A549 (cell line): Measurements from ENCODE around the gene SPRED3. TPM values are rescaled to one million over a fixed set of nuclear protein-coding genes. Genes with fewer than 3 reads are reported as not detected.

Experiments
- ATAC-seq, 2 experiments: fragments of 200-7000 bp in 1 of 2; fragments of >200 bp in 1 of 2; cut with Nextera tagmentation in 1 of 2; cut with Tn5 transposase in 1 of 2; 3 replicates each; pipeline versions ENCODE4 v1.8.0 to v1.9.1; 2018 to 2020; ENCODE audit warnings: mild to moderate bottlenecking in 1 of 2, moderate library complexity in 1 of 2
- CTCF ChIA-PET: fragments of 300-600 bp; sonication (Branson Sonifier 250); formaldehyde crosslinking; extraction: SDS; loops from one replicate; lab custom pipeline; 2021; ENCODE audit warnings: antibody characterized with exemption, inconsistent platforms; lab: Yijun Ruan, JAX
- POLR2A ChIA-PET: fragments of 350-600 bp; formaldehyde crosslinking; extraction: SDS; loops from one replicate; lab custom pipeline; 2021; ENCODE audit warnings: antibody characterized with exemption, inconsistent platforms; lab: Yijun Ruan, JAX
- DNase-seq, 2 experiments: peaks; one replicate each; pipeline versions ENCODE4 v3.0.0 to v3.0.0-alpha.2; 2011 to 2016; ENCODE audit warnings: low read depth in 1 of 2, low spot score in 1 of 2
- FAIRE-seq: peaks from 2 replicates; lab custom pipeline; 2011; peaks lifted over from hg19 to GRCh38; lab: Jason Lieb, UNC
- H3K27ac ChIP-seq, 2 experiments: fragments of >200 bp; sonication (Bioruptor Twin); formaldehyde crosslinking; 3 replicates each; pipeline ENCODE4 v1.5.1; 2016 to 2017
- H3K4me1 ChIP-seq: fragments of >200 bp; sonication (Bioruptor Twin); formaldehyde crosslinking; 3 replicates; pipeline ENCODE4 v1.6.1; 2016
- H3K4me2 ChIP-seq: fragments of >200 bp; sonication (Bioruptor Twin); formaldehyde crosslinking; 3 replicates; pipeline ENCODE4 v1.6.1; 2016
- H3K4me3 ChIP-seq: fragments of >200 bp; sonication (Bioruptor Twin); formaldehyde crosslinking; 3 replicates; pipeline ENCODE4 v1.5.1; 2016
- H3K9me3 ChIP-seq: fragments of >200 bp; sonication (Bioruptor Twin); formaldehyde crosslinking; 3 replicates; pipeline ENCODE4 v1.6.1; 2016
- CBX8 ChIP-seq: fragments of 200-600 bp; sonication (generic); IDR thresholded peaks from 2 replicates; pipeline ENCODE4 v1.6.1; 2016
- CHD4 ChIP-seq: fragments of 200-600 bp; sonication (generic); IDR thresholded peaks from 2 replicates; pipeline ENCODE4 v1.6.1; 2016; ENCODE audit warnings: antibody characterized with exemption, mild to moderate bottlenecking, borderline replicate concordance
- ESRRA ChIP-seq: fragments of 150-350 bp; IDR thresholded peaks from 2 replicates; pipeline ENCODE4 v1.6.1; 2014; ENCODE audit warnings: mild to moderate bottlenecking, low read length, borderline replicate concordance
- FOSB ChIP-seq: fragments of 250-450 bp; sonication (Bioruptor Pico); IDR thresholded peaks from 2 replicates; pipeline ENCODE4 v1.5.0; 2020; ENCODE audit warnings: mild to moderate bottlenecking, moderate library complexity
- FOSL2 ChIP-seq, 2 experiments: fragments of 450-650 bp in 1 of 2; fragments of >200 bp in 1 of 2; sonication (Bioruptor Twin) in 1 of 2; formaldehyde crosslinking; IDR thresholded peaks; 2 replicates each; pipeline versions ENCODE4 v1.5.0 to v1.6.1; 2016 to 2020; ENCODE audit warnings: mild to moderate bottlenecking in 1 of 2, moderate library complexity in 1 of 2
- HEYL ChIP-seq: fragments of 250-450 bp; sonication (Bioruptor Pico); IDR thresholded peaks from 2 replicates; pipeline ENCODE4 v1.8.0; 2021; ENCODE audit warnings: mild to moderate bottlenecking, moderate library complexity
- JUN ChIP-seq, 2 experiments: fragments of >200 bp; sonication (Bioruptor Twin); formaldehyde crosslinking; IDR thresholded peaks; 2 replicates in 1 of 2; 3 replicates in 1 of 2; pipeline ENCODE4 v1.6.1; 2016 to 2017
- JUNB ChIP-seq: fragments of >200 bp; sonication (Bioruptor Twin); formaldehyde crosslinking; IDR thresholded peaks from 2 replicates; pipeline ENCODE4 v1.6.1; 2016
- MAZ ChIP-seq: fragments of 150-350 bp; IDR thresholded peaks from 2 replicates; pipeline ENCODE4 v1.6.1; 2014; ENCODE audit warnings: antibody characterized with exemption, low read depth, low read length, borderline replicate concordance
- SMC3 ChIP-seq: fragments of >200 bp; sonication (Bioruptor Twin); formaldehyde crosslinking; IDR thresholded peaks from 3 replicates; pipeline ENCODE4 v1.6.1; 2018; ENCODE audit warnings: inconsistent platforms
- ZFP36 ChIP-seq: fragments of 450-650 bp; IDR thresholded peaks from 2 replicates; pipeline ENCODE4 v1.6.1; 2014; ENCODE audit warnings: borderline replicate concordance; ENCODE audit not compliant: partially characterized antibody
- ZNF302 ChIP-seq: fragments of 250-450 bp; sonication (Bioruptor Pico); IDR thresholded peaks from 2 replicates; pipeline ENCODE4 v1.9.0; 2021; ENCODE audit warnings: inconsistent platforms, mild to moderate bottlenecking, moderate library complexity
- WGBS: methylation state at CpG from one replicate; pipeline ENCODE4 v1.1.6; 2017; ENCODE audit errors: missing lambda C conversion rate; 5-methylcytosine and 5-hydroxymethylcytosine counted together
- polyA plus RNA-seq, 4 experiments: library from polyadenylated mRNA; depleted of rRNA in 3 of 4; stranded (reverse); fragments of >200 nt; fragmentation: RNase III in 1 of 4; extraction: RNeasy Plus Mini Kit Qiagen cat#74134 plus additional on column Dnase treatment in 1 of 4; gene quantifications; 2 replicates in 3 of 4; 3 replicates in 1 of 4; pipeline ENCODE4 v1.2.3, GENCODE V29; 2011 to 2017
- TF ChIP-seq, protein P1 (sequence below): fragments of 200-600 bp; sonication (generic); IDR thresholded peaks from 2 replicates; pipeline ENCODE4 v1.6.1; 2016; ENCODE audit warnings: antibody characterized with exemption, mild to moderate bottlenecking, moderate library complexity
- TF ChIP-seq, protein P2 (sequence below): fragments of >200 bp; sonication (Bioruptor Twin); formaldehyde crosslinking; IDR thresholded peaks from 2 replicates; pipeline ENCODE4 v1.6.1; 2016

Gene SPRED3
- polyA plus RNA-seq, 2 of the 4 experiments (the other 2 are of a cell fraction): 2.8 to 3.0 TPM

DNA sequence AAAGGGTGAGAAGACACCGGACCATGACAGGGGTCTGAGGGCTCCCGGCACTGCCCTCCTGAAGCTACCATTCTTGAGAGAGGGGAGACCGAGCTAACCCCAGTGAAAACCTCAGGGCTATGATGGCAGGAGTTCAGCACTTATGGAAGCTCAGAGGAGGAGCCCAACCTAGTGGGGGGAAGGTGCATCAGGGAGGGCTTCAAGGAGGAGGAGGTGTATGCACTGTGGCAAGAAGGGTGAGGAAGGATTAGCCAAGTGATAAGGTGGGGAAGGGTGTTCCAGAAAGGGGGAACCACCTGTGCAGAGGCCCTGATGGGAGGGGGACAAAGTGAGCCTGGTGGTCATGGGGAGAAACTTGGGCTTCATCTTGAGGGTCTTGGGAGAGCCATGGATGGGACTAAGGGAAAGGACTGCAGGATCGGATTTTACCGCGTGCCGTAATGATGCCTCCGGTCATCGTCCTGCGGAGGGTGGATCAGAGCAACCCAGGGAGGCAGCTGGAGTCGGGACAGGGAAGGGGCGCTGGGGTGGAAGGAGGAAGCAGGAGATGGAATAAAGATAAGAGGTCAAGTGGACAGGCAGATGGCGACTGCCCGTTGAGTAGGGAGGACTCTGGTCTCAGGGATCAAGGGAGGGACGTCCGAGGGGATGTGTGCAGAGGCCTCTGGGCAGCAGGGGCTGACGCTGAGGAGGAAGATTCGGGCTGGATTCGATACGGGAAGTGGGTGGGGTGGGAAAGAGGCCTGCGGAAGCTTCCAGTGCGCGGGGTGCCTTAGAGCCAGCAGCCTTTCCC lies 27.5 kb upstream of the SPRED3 start:
- Histone ChIP-seq H3K27ac (peak overlapping the region; percentile 3 to 81; a peak in 4 of 6 replicates), H3K4me2 (peak overlapping the region; percentile 86), H3K4me1 (peaks cover 9% of the 10 kb centered on the region; the same call in 1 of the 3 replicates), H3K9me3 (no peaks in the 10 kb centered on the region), H3K4me3 (peak overlapping the region; percentile 65)
- ChIA-PET CTCF (interaction anchor here (0.6 to 4.3 kb wide), 20 partner anchors 8 to 611 kb away, joined by 3 to 29 read pairs (median 4); partner anchors contain the start of genes CATSPERG, FAM98C, PPP1R14A and PSMD8), POLR2A (interaction anchor here (0.6 to 3.0 kb wide), 4 partner anchors 13 to 57 kb away, joined by 6 to 41 read pairs (median 10); partner anchors contain the start of genes C19orf33, GGN and PSMD8)
- FAIRE-seq: peak; percentile 7
- TF ChIP-seq HEYL (CRISPR knock-in tag) (no peak), ESRRA (no peak), ZFP36 (peak; percentile 87), MAZ (no peak)
- 22% methylated on average over 23 of the region's 23 CpGs for WGBS
- ATAC-seq: peak; percentile 32 to 34
- DNase-seq: no peak

DNA sequence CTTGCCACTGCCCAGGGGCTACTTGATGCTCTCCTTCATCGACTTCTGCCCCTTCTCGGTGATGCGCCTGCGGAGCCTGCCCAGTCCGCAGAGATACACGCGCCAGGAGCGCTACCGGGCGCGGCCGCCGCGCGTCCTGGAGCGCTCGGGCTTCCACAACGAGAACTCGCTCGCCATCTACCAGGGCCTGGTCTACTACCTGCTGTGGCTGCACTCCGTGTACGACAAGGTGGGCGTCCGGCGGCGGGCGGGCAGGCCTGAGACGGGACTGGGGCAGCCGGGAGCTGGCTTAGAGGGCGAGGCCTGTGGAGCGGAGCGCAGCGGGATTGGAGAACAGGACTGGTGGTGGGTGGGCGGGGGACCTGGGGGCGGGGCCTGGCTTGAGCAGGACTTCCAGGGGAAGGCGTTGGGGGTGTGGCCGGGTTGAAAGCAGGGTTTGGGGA lies 26.8 kb upstream of the SPRED3 start:
- Histone ChIP-seq H3K4me1 (peaks cover 9% of the 10 kb centered on the region; the same call in 1 of the 3 replicates), H3K4me2 (peak overlapping the region; percentile 86), H3K27ac (peak overlapping the region; percentile 62 to 81), H3K4me3 (peak overlapping the region; percentile 65), H3K9me3 (no peaks in the 10 kb centered on the region)
- WGBS: 2% methylated on average over 30 of the region's 37 CpGs
- FAIRE-seq (peak; percentile 43), ATAC-seq (peak; percentile 81 to 93), DNase-seq (peak; percentile 96 to 99)
- POLR2A ChIA-PET: interaction anchor here (0.5 to 3.0 kb wide), 9 partner anchors 10 to 569 kb away, joined by 3 to 41 read pairs (median 5); partner anchors contain the start of genes C19orf33, FAM98C, GGN and MRPS12
- CTCF ChIA-PET: interaction anchor here (0.7 to 1.6 kb wide), 13 partner anchors 9 to 459 kb away, joined by 3 to 7 read pairs (median 3); partner anchors contain the start of genes FAM98C, PPP1R14A and PSMD8
- TF ChIP-seq CHD4 (no peak), CBX8 (no peak), SMC3 (no peak), ZNF302 (CRISPR knock-in tag) (no peak), FOSB (CRISPR knock-in tag) (no peak), FOSL2 (IDR thresholded peaks at IDR 0.05) (no peak), FOSL2 (CRISPR knock-in tag; IDR thresholded peaks at IDR 0.05) (no peak), JUNB (no peak), JUN (IDR thresholded peaks at IDR 0.05) (no peak; a peak in 1 of 5 replicates)
- TF ChIP-seq, protein P1, sequence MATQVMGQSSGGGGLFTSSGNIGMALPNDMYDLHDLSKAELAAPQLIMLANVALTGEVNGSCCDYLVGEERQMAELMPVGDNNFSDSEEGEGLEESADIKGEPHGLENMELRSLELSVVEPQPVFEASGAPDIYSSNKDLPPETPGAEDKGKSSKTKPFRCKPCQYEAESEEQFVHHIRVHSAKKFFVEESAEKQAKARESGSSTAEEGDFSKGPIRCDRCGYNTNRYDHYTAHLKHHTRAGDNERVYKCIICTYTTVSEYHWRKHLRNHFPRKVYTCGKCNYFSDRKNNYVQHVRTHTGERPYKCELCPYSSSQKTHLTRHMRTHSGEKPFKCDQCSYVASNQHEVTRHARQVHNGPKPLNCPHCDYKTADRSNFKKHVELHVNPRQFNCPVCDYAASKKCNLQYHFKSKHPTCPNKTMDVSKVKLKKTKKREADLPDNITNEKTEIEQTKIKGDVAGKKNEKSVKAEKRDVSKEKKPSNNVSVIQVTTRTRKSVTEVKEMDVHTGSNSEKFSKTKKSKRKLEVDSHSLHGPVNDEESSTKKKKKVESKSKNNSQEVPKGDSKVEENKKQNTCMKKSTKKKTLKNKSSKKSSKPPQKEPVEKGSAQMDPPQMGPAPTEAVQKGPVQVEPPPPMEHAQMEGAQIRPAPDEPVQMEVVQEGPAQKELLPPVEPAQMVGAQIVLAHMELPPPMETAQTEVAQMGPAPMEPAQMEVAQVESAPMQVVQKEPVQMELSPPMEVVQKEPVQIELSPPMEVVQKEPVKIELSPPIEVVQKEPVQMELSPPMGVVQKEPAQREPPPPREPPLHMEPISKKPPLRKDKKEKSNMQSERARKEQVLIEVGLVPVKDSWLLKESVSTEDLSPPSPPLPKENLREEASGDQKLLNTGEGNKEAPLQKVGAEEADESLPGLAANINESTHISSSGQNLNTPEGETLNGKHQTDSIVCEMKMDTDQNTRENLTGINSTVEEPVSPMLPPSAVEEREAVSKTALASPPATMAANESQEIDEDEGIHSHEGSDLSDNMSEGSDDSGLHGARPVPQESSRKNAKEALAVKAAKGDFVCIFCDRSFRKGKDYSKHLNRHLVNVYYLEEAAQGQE: no peak
- TF ChIP-seq, protein P2, sequence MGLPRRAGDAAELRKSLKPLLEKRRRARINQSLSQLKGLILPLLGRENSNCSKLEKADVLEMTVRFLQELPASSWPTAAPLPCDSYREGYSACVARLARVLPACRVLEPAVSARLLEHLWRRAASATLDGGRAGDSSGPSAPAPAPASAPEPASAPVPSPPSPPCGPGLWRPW: no peak
